ENCODE results near the gene ST6GALNAC6.
"Not testable (repeated sequence)": the region's sequence is repeated elsewhere in the genome, so short reads cannot be mapped to it uniquely, and the experiment has no call there.

The ST6GALNAC6 gene

GRCh38 chr9:127853312-127854183 is 45.9 kb downstream of the ST6GALNAC6 start:
- DNase-seq: no peak

DNA sequence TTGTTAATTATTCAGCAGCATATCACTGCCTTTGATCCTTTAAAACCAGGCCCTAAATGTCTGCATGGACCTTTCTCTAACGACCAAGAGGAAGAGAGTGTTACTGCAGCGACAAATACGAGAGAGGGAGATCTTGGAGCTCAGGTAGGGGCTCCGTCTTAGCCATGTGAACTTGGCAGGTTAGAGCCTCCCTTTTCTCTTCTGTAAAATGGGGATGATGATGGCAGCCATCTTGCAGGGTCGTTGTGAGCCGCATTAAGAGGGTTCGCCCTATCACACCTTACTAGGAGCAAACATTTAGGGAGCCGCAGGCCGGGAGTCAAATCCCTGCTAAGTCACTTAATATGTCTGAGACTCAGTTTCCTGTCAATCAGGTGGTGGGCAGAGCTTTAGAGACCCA is 46.6 kb downstream of the ST6GALNAC6 start:
- DNase-seq: no peak

DNA sequence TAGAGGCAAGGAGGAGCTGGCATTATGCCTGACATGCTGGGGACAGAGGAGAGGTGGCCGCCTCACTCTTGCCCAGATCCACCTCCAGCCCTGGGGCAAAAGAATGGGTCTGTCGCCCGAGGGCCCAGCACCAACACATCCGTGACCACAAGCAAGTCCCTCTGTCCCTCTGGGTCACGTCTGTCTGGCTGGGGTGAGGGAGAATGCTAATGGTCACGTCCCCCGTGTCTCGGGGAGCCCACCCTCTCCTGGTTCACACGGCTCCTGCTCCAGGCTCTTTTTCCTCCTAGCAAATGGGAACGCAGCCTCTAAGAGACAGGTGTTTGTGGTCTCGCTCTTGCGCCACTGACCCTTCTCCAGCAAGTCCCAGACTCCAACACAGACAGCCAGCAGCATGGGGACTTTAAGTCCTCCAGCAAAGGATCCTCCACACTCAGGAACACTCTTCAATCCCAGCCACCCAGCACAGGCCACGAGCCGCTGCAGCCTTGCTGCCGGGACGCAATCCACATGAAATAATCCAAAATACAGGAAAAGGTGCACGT is 49.0 kb downstream of the ST6GALNAC6 start:
- no peak for DNase-seq

DNA sequence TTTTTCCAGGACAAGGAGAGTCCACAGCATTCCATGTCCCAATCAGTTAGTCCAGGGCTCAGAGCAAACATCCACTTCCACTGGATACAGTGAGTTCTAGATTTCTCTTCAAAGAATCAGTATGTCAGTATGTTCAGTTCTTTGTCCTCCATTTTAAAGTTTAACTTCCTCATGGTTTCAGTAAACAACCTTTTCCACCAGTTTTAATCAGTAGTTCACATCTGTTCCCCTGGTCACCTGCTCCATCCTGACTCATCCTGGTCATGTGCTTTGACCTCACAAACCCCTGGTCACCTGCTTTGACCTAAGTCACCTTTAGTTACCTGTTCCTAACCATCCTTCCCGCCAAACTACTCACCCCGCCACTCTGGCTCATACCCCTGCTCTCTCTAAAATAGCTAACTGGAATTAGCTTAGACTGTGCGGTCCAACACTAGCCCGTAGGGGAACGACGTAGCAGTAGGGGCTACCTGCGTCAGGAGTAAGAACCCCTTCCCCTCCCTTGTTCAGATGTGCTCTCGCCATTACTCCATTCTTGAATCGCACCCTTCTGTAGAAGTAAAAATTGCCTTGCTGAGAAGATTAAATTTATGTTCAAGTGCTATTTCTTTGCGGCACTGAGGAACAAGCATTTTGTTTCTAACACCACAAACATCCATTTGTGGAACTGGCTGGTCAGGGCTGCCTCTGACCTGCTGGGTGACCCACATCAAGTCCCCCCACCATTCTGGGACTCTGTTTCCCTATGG is 50.5 kb downstream of the ST6GALNAC6 start:
- DNase-seq: no peak

DNA sequence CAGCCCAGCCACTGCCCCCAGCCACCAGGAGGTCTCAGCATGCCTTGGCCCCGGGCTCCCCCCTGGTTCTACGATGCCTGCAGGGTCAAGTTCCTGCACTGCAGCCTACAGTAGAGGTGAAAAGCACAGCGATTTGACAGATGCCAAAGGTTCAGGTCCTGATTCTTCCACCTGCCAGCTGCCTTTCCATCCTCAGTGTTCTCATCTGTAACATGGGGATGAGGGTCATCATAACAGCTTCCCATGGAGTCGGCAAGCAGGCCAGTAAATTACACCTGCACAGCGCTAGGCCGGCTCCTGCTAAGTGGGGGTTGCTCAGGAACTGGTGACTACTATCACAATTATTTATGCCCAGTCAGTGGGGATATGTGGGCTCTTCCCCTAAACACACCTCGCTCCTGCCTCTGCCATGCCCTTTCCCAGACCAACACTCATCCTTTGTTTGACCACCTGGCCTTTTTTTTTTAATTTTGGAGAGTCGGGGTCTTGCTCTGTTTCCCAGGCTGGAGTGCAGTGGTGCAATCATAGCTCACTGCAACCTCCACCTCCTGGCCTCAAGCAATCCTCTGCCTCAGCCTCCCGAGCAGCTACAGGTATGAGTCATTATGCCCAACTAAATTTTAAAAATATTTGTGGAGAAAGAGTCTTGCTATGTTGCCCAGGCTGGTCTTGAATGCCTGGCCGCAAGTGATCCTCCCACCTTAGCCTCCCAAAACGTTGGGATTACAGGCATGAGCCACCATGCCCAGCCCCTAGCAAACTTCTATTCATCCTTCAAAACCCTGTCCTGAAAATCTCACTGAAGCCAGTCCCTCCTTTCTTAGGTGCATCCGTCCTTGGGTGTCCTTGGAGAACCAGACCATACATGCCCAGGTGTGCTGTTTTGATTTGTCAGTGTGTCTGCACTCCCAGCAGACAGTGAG is 51.3 kb downstream of the ST6GALNAC6 start:
- no peak for DNase-seq

GRCh38 chr9:127847178-127847510 is 52.3 kb downstream of the ST6GALNAC6 start:
- no peak for DNase-seq

- DNase-seq: no peak
Observed at GRCh38 chr9:127846443-127847177, 52.8 kb downstream of the ST6GALNAC6 start.

DNA sequence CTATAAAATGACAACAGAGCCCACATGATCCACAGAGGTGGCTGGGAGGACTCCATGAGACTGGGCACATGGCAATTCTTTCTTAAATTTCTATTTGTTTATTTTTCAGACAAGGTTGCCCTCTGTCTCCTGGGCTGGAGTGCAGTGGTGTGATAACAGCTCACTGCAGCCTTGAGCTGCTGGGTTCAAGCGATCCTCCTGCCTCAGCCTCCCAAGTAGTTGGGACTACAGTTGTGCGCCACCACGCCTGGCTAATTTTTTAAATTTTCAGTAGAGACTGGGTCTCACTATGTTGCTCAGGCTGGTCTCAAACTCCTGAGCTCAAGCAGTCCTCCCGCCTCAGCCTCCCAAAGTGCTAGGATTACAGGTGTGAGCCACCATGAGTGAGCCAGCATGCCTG is 53.8 kb downstream of the ST6GALNAC6 start:
- not testable (repeated sequence) for DNase-seq

DNA sequence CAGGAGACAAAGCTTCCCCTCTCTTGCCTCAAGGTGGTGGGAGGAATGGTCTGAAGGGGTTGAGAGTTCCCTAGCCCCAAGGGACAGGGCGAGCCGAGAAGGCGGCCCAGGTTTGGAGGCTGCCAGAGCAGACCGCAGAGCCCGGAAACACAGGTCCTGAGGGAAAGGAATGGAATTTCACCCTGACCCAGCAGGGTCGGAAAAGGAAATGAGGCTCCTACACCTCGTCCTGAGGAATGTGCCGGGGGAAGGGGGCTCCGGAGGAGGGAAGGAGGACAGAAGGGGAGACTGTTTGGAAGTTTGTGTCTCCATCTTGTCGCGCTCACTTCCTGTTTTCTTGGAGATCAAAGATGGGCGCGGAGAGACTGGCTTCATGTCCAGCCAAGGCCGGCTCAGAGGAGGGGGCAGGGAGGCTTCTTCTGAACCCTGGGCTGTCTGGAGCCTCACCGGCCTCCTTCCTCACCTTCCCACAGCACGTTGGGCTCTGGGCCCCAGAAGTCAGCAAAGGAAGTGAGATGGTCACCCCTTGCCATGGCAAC is 54.5 kb downstream of the ST6GALNAC6 start:
- no peak for DNase-seq

- no peak for DNase-seq
Observed at GRCh38 chr9:127841087-127841835, 58.1 kb downstream of the ST6GALNAC6 start.

DNA sequence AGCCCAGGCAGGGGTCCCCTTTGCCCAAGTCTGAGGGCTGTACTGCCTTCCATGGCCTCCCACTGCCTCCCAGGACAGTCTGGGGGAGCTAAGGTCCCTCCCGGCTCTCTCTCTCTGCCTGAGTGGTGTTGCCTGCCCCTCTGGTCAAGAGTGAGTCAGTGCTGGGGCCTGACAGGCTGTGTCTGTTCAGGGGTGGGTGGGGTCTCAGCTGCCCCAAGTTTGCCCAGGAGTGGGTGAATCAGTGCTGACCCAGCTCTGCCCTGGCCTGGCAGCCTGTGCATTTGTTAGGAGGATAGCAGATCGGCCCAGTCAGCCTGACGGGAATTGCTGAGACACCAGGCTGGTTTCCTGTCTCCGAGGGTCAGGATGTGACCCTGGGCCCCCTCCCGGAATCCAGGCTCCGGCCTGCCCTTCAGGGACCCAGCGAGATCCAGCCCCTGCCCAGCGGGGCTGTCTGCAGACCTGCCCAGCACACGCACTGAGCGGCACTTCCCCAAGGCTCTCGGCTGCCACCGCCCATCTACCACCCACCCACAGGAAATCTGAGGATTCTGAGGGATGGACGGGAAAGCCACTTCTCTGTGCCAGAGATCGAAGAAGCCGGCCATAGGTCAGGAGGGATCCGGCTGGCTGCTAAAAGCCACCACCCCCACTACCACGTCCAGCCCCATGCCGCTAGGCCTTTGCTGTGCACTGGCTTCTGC is 60.9 kb downstream of the ST6GALNAC6 start:
- DNase-seq: no peak

GRCh38 chr9:127837346-127837745 is 62.1 kb downstream of the ST6GALNAC6 start:
- DNase-seq: peak; percentile 16

DNA sequence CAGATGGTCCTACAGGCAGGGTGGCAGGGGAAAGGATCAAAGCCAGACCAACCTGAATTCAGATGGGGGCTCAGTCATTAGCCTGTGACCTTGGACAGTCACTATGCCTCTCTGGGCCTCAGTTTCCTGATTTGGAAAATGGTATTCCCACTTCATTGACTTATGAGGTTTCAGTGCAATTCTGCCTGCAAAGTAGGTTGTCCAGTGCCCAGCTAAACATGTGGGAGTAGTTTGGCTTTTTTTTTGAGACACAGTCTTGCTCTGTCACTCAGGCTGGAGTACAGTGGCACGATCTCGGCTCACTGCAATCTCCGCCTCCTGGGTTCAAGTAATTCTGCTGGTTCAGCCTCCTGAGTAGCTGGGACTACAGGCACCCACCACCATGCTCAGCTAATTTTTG is 62.8 kb downstream of the ST6GALNAC6 start:
- not testable (repeated sequence) for DNase-seq

GRCh38 chr9:127835991-127836516 is 63.3 kb downstream of the ST6GALNAC6 start:
- no peak for DNase-seq

Measured in NCI-H2029 treated with DMSO at 0.1 percent for 48 hours (cell line).